Astrocyte (in vitro differentiated cells and primary cell): ENCODE measurements around the gene DNAH6. TPM values are rescaled to one million over a fixed set of nuclear protein-coding genes. Genes with fewer than 3 reads are reported as not detected.

ENCODE experiments used
- DNase-seq: peaks from one replicate; pipeline ENCODE4 v3.0.0-alpha.2; 2010; ENCODE audit warnings: low read depth
- FAIRE-seq: peaks from 2 replicates; lab custom pipeline; 2011; peaks lifted over from hg19 to GRCh38; lab: Jason Lieb, UNC
- H2AFZ ChIP-seq: 2 replicates; pipeline ENCODE4 v1.6.0; 2012; ENCODE audit warnings: low read depth, low read length, inconsistent platforms
- H3K27ac ChIP-seq: 2 replicates; pipeline ENCODE4 v1.5.1; 2011; ENCODE audit warnings: low read depth, low read length, inconsistent platforms
- H3K27me3 ChIP-seq: 2 replicates; pipeline ENCODE4 v1.6.0; 2011; ENCODE audit warnings: low read length, inconsistent platforms; ENCODE audit not compliant: insufficient read depth
- H3K36me3 ChIP-seq: 2 replicates; pipeline ENCODE4 v1.5.1; 2011; ENCODE audit warnings: low read length, inconsistent platforms; ENCODE audit not compliant: insufficient read depth
- H3K4me1 ChIP-seq: 2 replicates; pipeline ENCODE4 v1.5.1; 2011; ENCODE audit warnings: low read length, inconsistent platforms; ENCODE audit not compliant: insufficient read depth
- H3K4me2 ChIP-seq: 2 replicates; pipeline ENCODE4 v1.6.0; 2012; ENCODE audit warnings: low read length, inconsistent platforms
- H3K4me3 ChIP-seq: 2 replicates; pipeline ENCODE4 v1.5.1; 2011; ENCODE audit warnings: low read depth, mild to moderate bottlenecking, low read length, inconsistent platforms; ENCODE audit not compliant: insufficient read depth
- H3K79me2 ChIP-seq: 2 replicates; pipeline ENCODE4 v1.6.0; 2012; ENCODE audit warnings: mild to moderate bottlenecking, low read length, inconsistent platforms; ENCODE audit not compliant: insufficient read depth
- H3K9ac ChIP-seq: 2 replicates; pipeline ENCODE4 v1.6.0; 2012; ENCODE audit warnings: mild to moderate bottlenecking, low read length, inconsistent platforms
- H3K9me3 ChIP-seq: 2 replicates; pipeline ENCODE4 v1.5.1; 2012; ENCODE audit warnings: low read depth, mild to moderate bottlenecking, low read length, inconsistent platforms; ENCODE audit not compliant: insufficient read depth
- H4K20me1 ChIP-seq: 2 replicates; pipeline ENCODE4 v1.6.0; 2012; ENCODE audit warnings: low read length, inconsistent platforms; ENCODE audit not compliant: insufficient read depth
- H3K27ac Mint-ChIP-seq: one replicate; pipeline ENCODE4 v1.8.0; 2021; ENCODE audit warnings: mild to moderate bottlenecking, mixed read lengths; ENCODE audit not compliant: unreplicated experiment
- H3K27me3 Mint-ChIP-seq: one replicate; pipeline ENCODE4 v1.8.0; 2021; ENCODE audit warnings: low read depth, mixed read lengths; ENCODE audit not compliant: unreplicated experiment
- H3K36me3 Mint-ChIP-seq: one replicate; pipeline ENCODE4 v1.8.0; 2021; ENCODE audit warnings: low read depth, mixed read lengths; ENCODE audit not compliant: unreplicated experiment
- H3K4me1 Mint-ChIP-seq: one replicate; pipeline ENCODE4 v1.8.0; 2021; ENCODE audit warnings: low read depth, mixed read lengths; ENCODE audit not compliant: unreplicated experiment
- H3K4me3 Mint-ChIP-seq: one replicate; pipeline ENCODE4 v1.8.0; 2021; ENCODE audit warnings: mild to moderate bottlenecking, moderate library complexity, mixed read lengths; ENCODE audit not compliant: unreplicated experiment
- H3K9me3 Mint-ChIP-seq: one replicate; pipeline ENCODE4 v1.8.0; 2021; ENCODE audit warnings: mild to moderate bottlenecking, mixed read lengths; ENCODE audit not compliant: unreplicated experiment
- CTCF ChIP-seq: IDR thresholded peaks from 2 replicates; pipeline ENCODE4 v1.5.1; 2011; ENCODE audit warnings: low read depth, mild to moderate bottlenecking, inconsistent platforms, low read length, moderate library complexity; ENCODE audit not compliant: insufficient read depth
- EZH2 ChIP-seq: IDR thresholded peaks from 2 replicates; pipeline ENCODE4 v1.6.1; 2012; ENCODE audit warnings: mild to moderate bottlenecking, low read length, inconsistent platforms; ENCODE audit not compliant: insufficient read depth
- total RNA-seq: library from RNA; stranded (reverse); gene quantifications from 2 replicates; pipeline ENCODE4 v1.2.1, GENCODE V29; 2021

The DNAH6 gene
- total RNA-seq, 1 donor from 2014 or later = 0.20 TPM

- no peak overlapping the region for H3K27ac Mint-ChIP-seq
These were observed 280.5 kb downstream of the DNAH6 start for GRCh38 chr2:84796798-84797197.

GRCh38 chr2:84797271-84797670, 281.0 kb downstream of the DNAH6 start:
- no peaks in the 10 kb centered on the region for H3K9me3 ChIP-seq
- TF ChIP-seq CTCF (no peak), EZH2 (no peak)
- no peak for DNase-seq
- no peaks in the 10 kb centered on the region for H3K27me3 Mint-ChIP-seq
- no peaks in the 10 kb centered on the region for H3K79me2 ChIP-seq
- H3K27ac Mint-ChIP-seq = no peak overlapping the region
- H3K4me2 ChIP-seq = no peak overlapping the region
- H3K9ac ChIP-seq = no peak overlapping the region
- no peak overlapping the region for H3K27ac ChIP-seq
- H3K4me1 ChIP-seq = peaks cover 4% of the 10 kb centered on the region
- H3K4me3 ChIP-seq = no peak overlapping the region
- no peak overlapping the region for H3K4me3 Mint-ChIP-seq
- H4K20me1 ChIP-seq = no peaks in the 10 kb centered on the region
- H3K36me3 Mint-ChIP-seq = no peaks in the 10 kb centered on the region
- FAIRE-seq = no peak
- no peaks in the 10 kb centered on the region for H3K36me3 ChIP-seq
- no peaks in the 10 kb centered on the region for H3K4me1 Mint-ChIP-seq
- H3K27me3 ChIP-seq = no peaks in the 10 kb centered on the region
- no peak overlapping the region for H2AFZ ChIP-seq
- peaks cover 7% of the 10 kb centered on the region for H3K9me3 Mint-ChIP-seq

More at GRCh38 chr2:84796798-84797197, 280.5 kb downstream of the DNAH6 start:
- no peaks in the 10 kb centered on the region for H4K20me1 ChIP-seq
- H3K27ac ChIP-seq = no peak overlapping the region
- FAIRE-seq (no peak), DNase-seq (no peak)
- no peaks in the 10 kb centered on the region for H3K79me2 ChIP-seq
- H3K27me3 ChIP-seq = no peaks in the 10 kb centered on the region
- peaks cover 5% of the 10 kb centered on the region for H3K9me3 Mint-ChIP-seq
- H3K36me3 Mint-ChIP-seq = no peaks in the 10 kb centered on the region
- H3K4me3 Mint-ChIP-seq = no peak overlapping the region
- no peak overlapping the region for H3K4me3 ChIP-seq
- TF ChIP-seq EZH2 (no peak), CTCF (no peak)
- no peaks in the 10 kb centered on the region for H3K4me1 Mint-ChIP-seq
- no peaks in the 10 kb centered on the region for H3K9me3 ChIP-seq
- no peak overlapping the region for H3K9ac ChIP-seq
- H3K4me2 ChIP-seq = no peak overlapping the region
- H2AFZ ChIP-seq = no peak overlapping the region
- H3K36me3 ChIP-seq = no peaks in the 10 kb centered on the region
- peaks cover 4% of the 10 kb centered on the region for H3K4me1 ChIP-seq
- H3K27me3 Mint-ChIP-seq = no peaks in the 10 kb centered on the region

GRCh38 chr2:84799772-84800171, 283.5 kb downstream of the DNAH6 start:
- H3K4me3 Mint-ChIP-seq = no peak overlapping the region
- H3K27ac Mint-ChIP-seq = no peak overlapping the region
- Histone ChIP-seq H3K79me2 (no peaks in the 10 kb centered on the region), H3K27ac (no peak overlapping the region), H3K27me3 (no peaks in the 10 kb centered on the region), H2AFZ (no peak overlapping the region), H4K20me1 (no peaks in the 10 kb centered on the region), H3K4me3 (no peak overlapping the region), H3K4me1 (no peaks in the 10 kb centered on the region), H3K36me3 (no peaks in the 10 kb centered on the region), H3K4me2 (no peak overlapping the region), H3K9me3 (no peaks in the 10 kb centered on the region), H3K9ac (no peak overlapping the region)
- no peaks in the 10 kb centered on the region for H3K36me3 Mint-ChIP-seq
- H3K27me3 Mint-ChIP-seq = no peaks in the 10 kb centered on the region
- no peak for FAIRE-seq
- H3K4me1 Mint-ChIP-seq = no peaks in the 10 kb centered on the region
- no peak for DNase-seq
- peaks cover 5% of the 10 kb centered on the region for H3K9me3 Mint-ChIP-seq
- TF ChIP-seq EZH2 = no peak
- TF ChIP-seq CTCF = no peak
